Measurements from ENCODE around the gene TCN2.

DNA sequence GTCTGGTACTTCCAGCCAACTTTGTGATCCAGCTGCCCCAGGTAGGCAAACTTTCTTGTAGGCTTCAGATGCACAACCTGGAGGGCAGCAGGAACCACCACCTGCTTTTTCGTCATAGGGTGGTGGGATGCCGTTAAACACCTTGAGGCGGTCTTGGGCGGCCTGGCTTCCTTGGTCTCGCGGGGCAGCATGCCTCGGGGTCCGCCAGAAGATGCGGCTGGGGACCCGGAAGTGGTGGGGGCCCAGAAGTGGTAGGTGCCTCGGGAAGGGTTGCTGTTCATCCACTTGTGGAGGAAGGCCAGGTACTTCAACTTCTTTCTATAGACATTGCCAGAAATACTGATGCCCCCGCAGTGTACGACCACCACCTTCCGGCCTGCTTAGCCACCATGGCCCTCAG lies 47.4 kb downstream of the TCN2 start:
- TF ChIP-seq RAD21 (IDR thresholded peaks at IDR 0.05; ENCODE audit: low read length) (no peak), MAFK (IDR thresholded peaks at IDR 0.05; ENCODE audit: low read depth, low read length) (no peak), POLR2A (IDR thresholded peaks at IDR 0.05; ENCODE audit: low read depth, low read length) (no peak), CEBPB (IDR thresholded peaks at IDR 0.05; ENCODE audit: low read depth, low read length) (no peak), MXI1 (IDR thresholded peaks at IDR 0.05; ENCODE audit: borderline replicate concordance, low read depth, low read length) (no peak), FOS (IDR thresholded peaks at IDR 0.05; ENCODE audit: low read depth, low read length) (no peak), MAZ (IDR thresholded peaks at IDR 0.05; ENCODE audit: borderline replicate concordance, low read depth, low read length) (no peak), RCOR1 (IDR thresholded peaks at IDR 0.05; ENCODE audit: insufficient replicate concordance, low read length) (no peak), SMC3 (IDR thresholded peaks at IDR 0.05; ENCODE audit: low read depth, low read length) (no peak), BHLHE40 (IDR thresholded peaks at IDR 0.05; ENCODE audit: low read depth, low read length) (no peak), RFX5 (IDR thresholded peaks at IDR 0.05; ENCODE audit: low read depth, low read length) (no peak)
- TF ChIP-seq, protein P1, sequence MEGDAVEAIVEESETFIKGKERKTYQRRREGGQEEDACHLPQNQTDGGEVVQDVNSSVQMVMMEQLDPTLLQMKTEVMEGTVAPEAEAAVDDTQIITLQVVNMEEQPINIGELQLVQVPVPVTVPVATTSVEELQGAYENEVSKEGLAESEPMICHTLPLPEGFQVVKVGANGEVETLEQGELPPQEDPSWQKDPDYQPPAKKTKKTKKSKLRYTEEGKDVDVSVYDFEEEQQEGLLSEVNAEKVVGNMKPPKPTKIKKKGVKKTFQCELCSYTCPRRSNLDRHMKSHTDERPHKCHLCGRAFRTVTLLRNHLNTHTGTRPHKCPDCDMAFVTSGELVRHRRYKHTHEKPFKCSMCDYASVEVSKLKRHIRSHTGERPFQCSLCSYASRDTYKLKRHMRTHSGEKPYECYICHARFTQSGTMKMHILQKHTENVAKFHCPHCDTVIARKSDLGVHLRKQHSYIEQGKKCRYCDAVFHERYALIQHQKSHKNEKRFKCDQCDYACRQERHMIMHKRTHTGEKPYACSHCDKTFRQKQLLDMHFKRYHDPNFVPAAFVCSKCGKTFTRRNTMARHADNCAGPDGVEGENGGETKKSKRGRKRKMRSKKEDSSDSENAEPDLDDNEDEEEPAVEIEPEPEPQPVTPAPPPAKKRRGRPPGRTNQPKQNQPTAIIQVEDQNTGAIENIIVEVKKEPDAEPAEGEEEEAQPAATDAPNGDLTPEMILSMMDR (conservative IDR thresholded peaks at IDR 0.05; ENCODE audit: low read depth, low read length), result no peak
- TF ChIP-seq, protein P2, sequence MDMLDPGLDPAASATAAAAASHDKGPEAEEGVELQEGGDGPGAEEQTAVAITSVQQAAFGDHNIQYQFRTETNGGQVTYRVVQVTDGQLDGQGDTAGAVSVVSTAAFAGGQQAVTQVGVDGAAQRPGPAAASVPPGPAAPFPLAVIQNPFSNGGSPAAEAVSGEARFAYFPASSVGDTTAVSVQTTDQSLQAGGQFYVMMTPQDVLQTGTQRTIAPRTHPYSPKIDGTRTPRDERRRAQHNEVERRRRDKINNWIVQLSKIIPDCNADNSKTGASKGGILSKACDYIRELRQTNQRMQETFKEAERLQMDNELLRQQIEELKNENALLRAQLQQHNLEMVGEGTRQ (IDR thresholded peaks at IDR 0.05; ENCODE audit: low read depth, low read length), result no peak
- TF ChIP-seq, protein P3, sequence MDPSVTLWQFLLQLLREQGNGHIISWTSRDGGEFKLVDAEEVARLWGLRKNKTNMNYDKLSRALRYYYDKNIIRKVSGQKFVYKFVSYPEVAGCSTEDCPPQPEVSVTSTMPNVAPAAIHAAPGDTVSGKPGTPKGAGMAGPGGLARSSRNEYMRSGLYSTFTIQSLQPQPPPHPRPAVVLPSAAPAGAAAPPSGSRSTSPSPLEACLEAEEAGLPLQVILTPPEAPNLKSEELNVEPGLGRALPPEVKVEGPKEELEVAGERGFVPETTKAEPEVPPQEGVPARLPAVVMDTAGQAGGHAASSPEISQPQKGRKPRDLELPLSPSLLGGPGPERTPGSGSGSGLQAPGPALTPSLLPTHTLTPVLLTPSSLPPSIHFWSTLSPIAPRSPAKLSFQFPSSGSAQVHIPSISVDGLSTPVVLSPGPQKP (IDR thresholded peaks at IDR 0.05; ENCODE audit: borderline replicate concordance, low read depth, low read length), result no peak
